ENCODE data around the gene CCDC92.

- TF ChIP-seq CTCF (conservative IDR thresholded peaks at IDR 0.05 in 1 of 2, IDR thresholded peaks at IDR 0.05 in 1 of 2; ENCODE audit: extremely low read depth in 1 of 2, insufficient read depth in 1 of 2, low read depth in 1 of 2, low read length in 2 of 2) (no peak), EZH2 (IDR thresholded peaks at IDR 0.05; ENCODE audit: borderline replicate concordance, low read length) (no peak)
Observed at GRCh38 chr12:123898673-123899072, 74.0 kb downstream of the CCDC92 start.

All from mammary epithelial cell (primary cell).